Stimulated activated CD4-positive, alpha-beta T cell treated with anti-CD3 and anti-CD28 coated beads, TNF-alpha, amount 100 ng/mL, for 4 hours (primary cell): Measurements from ENCODE around the gene PPP1R37.

ENCODE experiments used
- DNase-seq, 3 experiments: peaks; one replicate each; pipeline ENCODE4 v3.0.0-alpha.2; 2020; ENCODE audit warnings: low read depth in 3 of 3

Gene PPP1R37

GRCh38 chr19:45152504-45153338, 59.7 kb downstream of the PPP1R37 start:
- DNase-seq = peak; percentile 21 to 34 (median 23)

DNA sequence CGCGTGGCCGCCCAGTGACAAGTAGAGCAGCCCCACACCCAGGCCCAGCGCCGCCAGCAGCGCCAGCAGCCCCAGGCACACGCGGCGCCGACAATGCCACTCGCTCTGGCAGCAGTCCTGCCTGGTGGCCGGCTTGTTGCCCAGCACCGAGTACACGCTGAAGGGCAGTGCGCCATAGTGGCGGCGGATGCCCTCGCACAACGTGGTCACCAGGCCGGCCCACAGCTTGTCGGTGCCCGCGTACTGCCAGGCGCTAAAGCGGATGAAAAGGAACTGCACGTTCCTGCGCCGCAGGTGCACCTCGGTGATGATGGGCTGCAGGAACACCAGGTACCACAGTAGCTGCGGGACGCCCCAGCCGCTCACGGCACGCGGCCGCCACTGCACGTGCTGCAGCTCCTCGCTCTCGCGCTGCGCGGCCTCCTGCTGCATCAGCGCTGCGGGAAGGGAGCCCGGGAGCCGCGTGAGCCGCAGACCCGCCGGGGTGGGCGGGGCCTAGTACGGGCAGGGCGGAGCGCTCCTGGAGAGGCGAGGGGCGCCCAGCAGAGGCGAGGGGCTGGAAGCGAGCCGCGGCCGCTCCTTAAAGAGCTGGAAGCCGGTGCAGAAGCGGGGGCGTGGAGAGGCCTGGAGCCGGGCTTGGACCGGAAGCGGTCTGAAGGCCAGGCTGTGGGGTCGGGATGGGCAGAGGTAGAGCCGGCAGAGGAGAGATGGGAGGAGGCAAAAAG, 60.5 kb downstream of the PPP1R37 start:
- peak in 2 of 3 experiments; percentile 12 to 36 for DNase-seq

- DNase-seq = no peak
These were observed 61.3 kb downstream of the PPP1R37 start for GRCh38 chr19:45154064-45154827.

GRCh38 chr19:45156011-45156630, 63.1 kb downstream of the PPP1R37 start:
- DNase-seq = no peak

DNA sequence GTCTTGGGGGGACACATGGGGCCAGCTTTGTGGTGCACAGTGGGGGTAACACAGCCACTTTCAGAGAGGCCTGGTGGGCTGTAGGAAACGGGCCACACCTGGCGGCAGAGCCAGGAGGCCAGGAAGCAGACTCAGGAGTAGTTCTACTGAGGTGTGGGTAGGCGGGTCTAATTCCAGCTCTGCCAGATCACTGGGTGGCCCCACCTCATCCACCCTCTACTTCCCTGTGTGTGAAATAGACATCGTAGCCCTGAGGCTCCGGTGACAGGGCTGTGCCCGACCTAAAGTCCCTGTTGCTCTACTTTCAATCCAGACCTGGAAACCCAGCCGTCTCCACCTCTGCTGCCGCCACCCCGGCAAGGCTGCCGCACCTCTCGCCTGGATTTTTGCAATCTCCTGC, 63.8 kb downstream of the PPP1R37 start:
- no peak for DNase-seq

GRCh38 chr19:45158503-45159209, 65.7 kb downstream of the PPP1R37 start:
- no peak for DNase-seq

DNA sequence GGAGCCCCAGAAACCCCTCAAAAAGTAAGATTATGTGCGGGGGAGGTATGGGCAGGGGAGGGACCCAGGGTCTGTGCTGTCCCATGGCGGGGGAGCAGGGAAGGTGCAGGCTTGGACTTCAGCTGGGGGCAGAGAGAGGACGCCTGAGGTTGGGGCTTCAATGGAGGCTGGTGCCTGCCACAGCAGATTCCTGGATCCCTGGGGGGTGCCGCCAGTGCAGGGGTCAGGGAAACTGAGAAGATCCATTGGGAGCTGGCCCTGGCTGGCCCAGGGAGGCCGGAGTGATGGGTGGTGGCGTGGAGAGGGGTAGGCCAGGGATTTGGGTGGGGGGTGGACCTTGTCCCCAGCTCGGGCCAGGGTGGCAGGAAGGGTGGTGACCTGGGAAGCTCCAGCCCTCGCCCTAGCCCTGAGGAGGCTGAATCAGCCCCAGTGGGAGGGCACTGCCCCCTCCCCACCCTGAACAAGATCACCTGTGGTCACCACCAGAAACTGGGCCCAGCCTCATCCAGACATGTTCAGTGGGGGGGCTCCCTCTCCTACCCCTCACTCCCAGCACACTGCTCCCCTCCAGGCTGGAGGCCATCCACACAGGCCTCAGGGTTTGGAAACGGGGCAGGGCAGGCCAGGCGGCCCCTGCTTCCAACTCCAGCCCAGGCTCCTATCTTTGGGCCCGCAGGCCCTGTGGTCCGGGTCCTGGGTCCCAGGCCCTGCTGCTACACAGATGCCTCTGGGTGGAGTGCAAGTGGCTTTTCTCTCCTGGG, 66.4 kb downstream of the PPP1R37 start:
- no peak for DNase-seq

DNA sequence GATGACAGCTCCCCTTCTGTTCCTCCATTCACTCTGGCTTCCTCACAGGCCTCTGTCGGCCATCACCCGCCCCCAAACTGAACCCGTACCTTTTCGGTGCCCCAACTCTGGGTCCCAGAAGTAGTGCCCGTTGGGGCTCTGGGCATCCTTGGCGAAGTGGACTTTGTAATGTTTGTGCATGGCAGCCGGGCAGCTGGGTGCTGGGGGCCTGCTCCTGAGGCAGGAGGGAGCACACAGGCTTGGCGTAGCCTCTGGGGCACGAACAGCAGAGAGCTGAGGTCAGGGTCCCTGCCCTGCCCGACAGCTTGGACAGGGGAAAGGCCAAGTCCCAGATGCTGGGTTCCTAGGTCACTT, 67.0 kb downstream of the PPP1R37 start:
- DNase-seq = no peak

- DNase-seq = no peak
These were observed 68.1 kb downstream of the PPP1R37 start, which contains the start of gene NKPD1 for GRCh38 chr19:45160870-45161737. Gene NKPD1 (minus strand): TSS chr19:45160982. CDS start chr19:45160150, 832 bp downstream.

DNA sequence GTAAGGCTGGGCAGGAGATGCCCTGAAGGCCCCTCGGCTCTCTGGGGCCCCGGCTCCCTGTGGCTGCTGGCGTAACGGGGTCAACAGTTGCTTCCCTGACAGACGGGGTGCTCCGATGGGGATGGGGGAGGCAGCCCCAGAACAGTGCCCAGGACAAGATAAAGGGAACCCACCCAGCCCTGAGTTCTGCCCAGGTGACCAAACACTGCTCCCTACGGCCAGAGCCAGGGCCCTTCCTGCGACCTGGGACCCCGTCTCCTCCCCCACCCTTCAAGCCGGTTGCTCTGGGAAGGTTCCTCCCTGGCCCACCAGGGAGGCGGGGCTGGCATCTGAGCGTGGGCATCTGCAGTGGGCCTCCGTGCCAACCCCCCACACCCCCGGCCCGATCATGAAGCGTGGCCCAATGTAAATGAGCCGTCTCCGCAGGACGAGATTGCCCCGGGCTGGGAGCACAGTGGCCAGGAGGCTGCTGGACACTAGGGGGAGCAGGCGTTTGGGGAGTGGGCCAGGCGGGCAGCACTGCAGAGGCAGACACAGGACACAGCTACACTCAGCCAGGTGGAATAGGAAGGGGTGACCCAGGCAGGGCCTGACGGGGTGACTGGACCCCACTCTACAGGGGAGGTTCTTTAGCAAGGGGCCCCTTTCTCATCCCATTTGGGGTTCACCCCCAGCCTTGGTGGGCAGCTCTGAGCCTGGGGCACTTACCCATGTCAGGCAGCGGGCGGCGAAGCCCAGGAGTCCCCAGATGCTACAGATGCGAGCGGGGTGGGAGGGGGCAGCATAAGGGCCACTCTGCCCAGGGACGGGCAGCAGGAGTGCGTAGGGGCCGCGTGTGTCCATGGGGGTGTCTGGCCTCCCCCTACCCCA, 69.0 kb downstream of the PPP1R37 start:
- no peak for DNase-seq

DNA sequence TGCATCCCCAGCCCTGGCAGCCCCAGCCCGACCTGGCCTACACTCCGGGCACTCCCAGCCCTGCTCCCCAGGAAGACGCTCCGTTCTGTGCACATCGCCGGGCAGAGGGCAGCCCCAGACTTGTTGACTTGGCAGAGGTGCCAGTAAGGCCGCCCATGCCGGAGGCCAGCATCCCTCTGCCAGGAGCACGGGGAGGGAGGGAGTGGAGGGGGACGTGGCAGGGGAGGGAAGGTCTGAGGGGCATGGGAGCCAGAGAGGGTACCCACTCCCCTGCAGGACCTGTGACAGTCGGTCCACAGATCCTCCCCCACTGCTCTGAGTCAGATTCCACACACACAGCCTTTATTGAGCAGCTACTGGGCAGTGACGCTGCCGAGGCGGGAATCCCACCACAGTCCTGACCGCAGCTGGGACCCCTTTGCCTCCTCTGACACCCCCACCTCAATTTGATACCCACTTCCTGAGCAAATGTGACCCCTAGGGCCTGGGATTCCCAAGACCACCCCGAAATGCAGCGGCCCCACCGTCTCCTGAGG, 69.7 kb downstream of the PPP1R37 start:
- no peak for DNase-seq

DNA sequence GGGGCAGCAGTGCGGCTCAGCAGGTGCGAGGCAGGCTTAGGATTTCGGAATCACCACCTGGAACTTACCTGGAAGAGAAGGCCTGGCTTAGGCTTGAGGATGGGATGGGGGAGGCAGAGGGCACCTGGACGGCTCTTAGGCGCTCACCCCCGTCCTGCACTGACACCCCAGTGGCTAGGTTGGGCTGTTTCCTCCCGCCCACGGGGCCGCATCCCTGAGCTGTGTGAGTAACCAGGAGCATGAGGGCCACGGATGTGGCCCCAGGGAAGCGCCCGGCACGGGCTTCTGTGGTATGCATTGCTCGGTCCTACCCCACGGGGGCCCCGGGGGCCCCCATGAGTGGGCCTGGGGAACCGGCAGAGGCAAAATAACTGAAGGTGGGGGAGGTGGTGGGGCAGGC, 70.2 kb downstream of the PPP1R37 start:
- DNase-seq = no peak

GRCh38 chr19:45163751-45164460, 70.9 kb downstream of the PPP1R37 start:
- DNase-seq = no peak

- peak in 2 of 3 experiments; percentile 21 to 27 for DNase-seq
These were observed 71.8 kb downstream of the PPP1R37 start for GRCh38 chr19:45164577-45165335.

DNA sequence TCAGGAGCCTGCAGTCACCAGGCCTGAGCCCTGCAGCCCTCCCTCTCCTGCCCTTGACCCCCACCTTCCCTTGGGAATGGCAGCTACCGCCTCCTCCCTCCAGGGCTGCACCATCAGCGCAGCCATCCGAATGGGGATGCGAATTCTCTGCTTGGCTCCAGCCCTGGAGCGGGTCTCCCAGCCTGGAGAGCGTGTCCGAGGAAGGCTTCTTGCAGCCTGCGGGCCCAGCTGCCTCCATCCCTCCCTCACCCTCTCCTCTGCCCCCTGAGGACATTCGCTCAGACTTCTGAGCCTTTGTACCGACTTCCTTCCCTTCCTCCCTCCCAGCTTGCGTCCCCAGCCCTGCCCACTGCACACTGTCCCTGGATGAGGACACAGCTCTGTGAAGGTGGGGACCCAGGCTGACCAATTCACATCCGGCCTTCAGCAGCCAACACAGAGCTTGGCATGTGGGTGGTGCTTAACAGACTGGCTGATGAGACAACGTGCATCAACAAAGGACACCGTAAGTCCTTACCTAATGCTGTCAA, 73.8 kb downstream of the PPP1R37 start:
- no peak for DNase-seq

- no peak for DNase-seq
These were observed 75.9 kb downstream of the PPP1R37 start for GRCh38 chr19:45168767-45169351.
